ENCODE measurements around the gene LIM2. TPM values are rescaled to one million over a fixed set of nuclear protein-coding genes. Genes with fewer than 3 reads are reported as not detected.

LIM2 gene
- total RNA-seq, 2 experiments from 2014 or later: not detected

DNA sequence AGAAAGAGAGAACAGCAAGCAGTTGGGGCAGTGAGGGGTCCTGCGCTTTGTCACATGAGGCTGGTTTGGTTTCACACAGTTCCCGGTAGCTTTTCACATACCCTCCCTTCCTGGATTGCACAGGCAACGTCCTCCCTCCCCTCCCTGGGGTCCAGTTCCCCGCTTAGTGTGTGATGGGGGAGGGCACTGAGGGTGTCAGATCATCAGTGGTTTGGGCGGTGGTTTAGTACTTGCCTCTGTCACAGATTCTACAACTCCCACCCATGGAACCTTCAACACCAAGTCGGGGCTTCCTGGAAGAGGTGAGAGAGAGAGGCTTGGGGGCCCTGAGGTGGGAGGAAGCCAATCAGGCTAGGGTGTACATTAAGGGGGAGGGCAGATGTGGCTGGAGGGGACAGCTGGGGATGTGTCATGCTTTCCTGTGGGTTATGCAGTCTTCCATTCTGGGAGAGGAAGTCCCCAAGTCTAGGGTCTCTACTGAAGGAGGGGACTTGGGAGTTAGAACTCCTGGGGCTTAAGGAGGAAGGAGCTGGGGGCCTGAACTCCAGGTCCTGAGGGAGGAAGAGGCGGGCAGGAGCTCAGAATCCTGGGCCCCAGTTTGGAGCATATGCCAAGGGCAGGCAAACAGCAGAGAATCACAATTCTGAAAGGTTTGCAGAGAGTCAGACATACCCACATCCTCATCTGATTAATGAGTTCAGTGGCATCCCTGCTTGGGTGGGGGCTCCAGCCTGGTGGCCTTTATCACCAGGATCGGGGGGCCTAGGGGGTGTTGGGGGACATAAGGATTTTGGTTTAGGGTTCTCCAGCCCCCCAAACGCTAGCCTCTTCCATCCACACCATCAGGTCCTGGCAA, 14.9 kb downstream of the LIM2 start, which contains the start of gene NKG7:
Gene NKG7 (minus strand): TSS at position 6 of the 856 bp plus-strand sequence. CDS start 119 bp downstream, outside the sequence.
- POLR2A ChIA-PET: no interaction called here
- H3K4me3 ChIP-seq (ENCODE audit: low read depth, low read length, poor library complexity, severe bottlenecking): no peak within 1 kb of the TSS
- no TSS peak for BruUV-seq (replicated peaks)

GRCh38 chr19:51372021-51372648, 15.6 kb downstream of the LIM2 start:
- peak overlapping the region; percentile 25; the same call in 1 of the 2 replicates for H3K4me2 ChIP-seq (ENCODE audit: low read length)
- peak overlapping the region; percentile 42; the same call in 1 of the 2 replicates for H2AFZ ChIP-seq (ENCODE audit: low read length)

More for the DNA sequence above, 14.9 kb downstream of the LIM2 start, which contains the start of gene NKG7:
- no peaks in the 10 kb centered on the region for H3K9me2 ChIP-seq (ENCODE audit: insufficient read depth, low read length)
- TF ChIP-seq EZH2phosphoT487 (IDR thresholded peaks at IDR 0.05; ENCODE audit: borderline replicate concordance, low read depth, low read length): no peak
- TF ChIP-seq CTCF (conservative IDR thresholded peaks at IDR 0.05; ENCODE audit: low read length): no peak
- no peaks in the 10 kb centered on the region for H3K79me2 ChIP-seq (ENCODE audit: insufficient read depth, low read depth, low read length)
- intact Hi-C loops (cut with micrococcal nuclease; ENCODE audit: unreplicated experiment): no loop called here
- peak within 1 kb of the TSS; percentile 42; the same call in 1 of the 2 replicates for H2AFZ ChIP-seq (ENCODE audit: low read length)
- peak within 1 kb of the TSS; percentile 25 for H3K4me2 ChIP-seq (ENCODE audit: low read length)
- DNase-seq (ENCODE audit: low spot score): peak; percentile 19
- H3K4me1 ChIP-seq (ENCODE audit: insufficient read depth, low read length, poor library complexity, severe bottlenecking): peaks cover 19% of the 10 kb centered on the region
- no peaks in the 10 kb centered on the region for H3K36me3 ChIP-seq (ENCODE audit: insufficient read depth, low read length)
- CTCF ChIA-PET (ENCODE audit: unreplicated experiment): no interaction called here
- peak within 1 kb of the TSS; percentile 7 for H3K27ac ChIP-seq (ENCODE audit: low read depth, low read length, poor library complexity, severe bottlenecking)
- no peaks in the 10 kb centered on the region for H3K9me3 ChIP-seq (ENCODE audit: low read length)
- no peaks in the 10 kb centered on the region for H4K20me1 ChIP-seq (ENCODE audit: insufficient read depth, low read length)

More at GRCh38 chr19:51372021-51372648, 15.6 kb downstream of the LIM2 start:
- Histone ChIP-seq H3K36me3 (ENCODE audit: insufficient read depth, low read length) (no peaks in the 10 kb centered on the region), H3K9me2 (ENCODE audit: insufficient read depth, low read length) (no peaks in the 10 kb centered on the region), H3K27ac (ENCODE audit: low read depth, low read length, poor library complexity, severe bottlenecking) (no peak overlapping the region), H3K9me3 (ENCODE audit: low read length) (no peaks in the 10 kb centered on the region), H3K4me1 (ENCODE audit: insufficient read depth, low read length, poor library complexity, severe bottlenecking) (peaks cover 19% of the 10 kb centered on the region), H4K20me1 (ENCODE audit: insufficient read depth, low read length) (no peaks in the 10 kb centered on the region), H3K4me3 (ENCODE audit: low read depth, low read length, poor library complexity, severe bottlenecking) (no peak overlapping the region), H3K79me2 (ENCODE audit: insufficient read depth, low read depth, low read length) (no peaks in the 10 kb centered on the region)
- TF ChIP-seq CTCF (conservative IDR thresholded peaks at IDR 0.05; ENCODE audit: low read length) (no peak), EZH2phosphoT487 (IDR thresholded peaks at IDR 0.05; ENCODE audit: borderline replicate concordance, low read depth, low read length) (no peak)
- intact Hi-C loops (cut with micrococcal nuclease; ENCODE audit: unreplicated experiment): no loop called here
- DNase-seq (ENCODE audit: low spot score): no peak
- CTCF ChIA-PET (ENCODE audit: unreplicated experiment): no interaction called here
- no TSS peak for BruUV-seq (replicated peaks)
- POLR2A ChIA-PET: no interaction called here
